Measurements from ENCODE around the gene NDUFB2. TPM values are rescaled to one million over a fixed set of nuclear protein-coding genes. Genes with fewer than 3 reads are reported as not detected.
"Not testable (repeated sequence)": the region's sequence is repeated elsewhere in the genome, so short reads cannot be mapped to it uniquely, and the experiment has no call there.

NDUFB2 gene
- total RNA-seq, 2 experiments from 2014 or later: 198 to 214 TPM

DNA sequence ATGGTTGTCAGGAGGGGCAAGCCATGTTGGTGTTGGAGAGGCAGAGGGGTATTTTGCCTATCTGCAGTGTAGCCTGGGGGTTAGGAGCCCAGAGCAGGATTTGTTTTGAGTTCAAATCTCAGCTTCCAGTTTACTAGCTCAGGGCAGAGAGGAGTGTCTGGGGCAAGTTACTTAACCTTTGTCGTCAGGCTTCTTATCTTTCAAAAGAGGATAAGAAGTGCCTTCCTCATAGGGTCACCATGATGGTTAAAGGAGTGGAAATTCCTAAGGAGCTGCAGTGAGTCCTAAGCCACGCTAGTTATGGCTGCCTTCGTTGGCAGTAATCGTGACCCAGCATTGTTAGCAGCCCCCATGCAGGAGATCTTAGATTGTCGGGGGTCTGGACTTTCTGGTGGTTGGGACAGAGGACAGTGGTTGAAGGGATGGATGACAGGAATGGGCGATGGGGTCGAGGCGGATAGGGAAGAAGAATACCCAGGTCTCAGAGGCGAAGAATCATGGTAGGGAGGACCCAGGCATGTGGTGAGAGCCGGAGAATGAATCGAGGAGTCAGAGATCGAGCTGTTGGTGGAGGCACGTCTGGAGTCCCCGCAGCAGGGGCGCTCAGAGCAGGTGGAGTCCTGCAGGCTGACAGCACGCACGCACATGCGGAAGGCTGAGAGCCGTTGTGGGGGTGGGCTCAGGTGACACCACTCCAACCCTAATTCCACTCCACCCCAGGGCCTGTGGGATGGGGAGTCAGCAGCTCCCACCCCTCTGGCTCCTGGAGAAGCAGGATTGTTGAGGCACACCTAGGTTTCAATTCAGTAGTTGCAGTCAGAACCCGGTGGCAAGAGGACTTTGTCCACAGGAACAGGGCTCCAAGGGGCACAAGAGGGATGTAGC lies 12.2 kb upstream of the NDUFB2 start:
- CTCF ChIA-PET: no interaction called here
- POLR2A ChIA-PET: interaction anchor here (0.6 kb wide), 1 partner anchor 12 kb away, joined by 14 read pairs; no protein-coding TSS in a partner anchor

DNA sequence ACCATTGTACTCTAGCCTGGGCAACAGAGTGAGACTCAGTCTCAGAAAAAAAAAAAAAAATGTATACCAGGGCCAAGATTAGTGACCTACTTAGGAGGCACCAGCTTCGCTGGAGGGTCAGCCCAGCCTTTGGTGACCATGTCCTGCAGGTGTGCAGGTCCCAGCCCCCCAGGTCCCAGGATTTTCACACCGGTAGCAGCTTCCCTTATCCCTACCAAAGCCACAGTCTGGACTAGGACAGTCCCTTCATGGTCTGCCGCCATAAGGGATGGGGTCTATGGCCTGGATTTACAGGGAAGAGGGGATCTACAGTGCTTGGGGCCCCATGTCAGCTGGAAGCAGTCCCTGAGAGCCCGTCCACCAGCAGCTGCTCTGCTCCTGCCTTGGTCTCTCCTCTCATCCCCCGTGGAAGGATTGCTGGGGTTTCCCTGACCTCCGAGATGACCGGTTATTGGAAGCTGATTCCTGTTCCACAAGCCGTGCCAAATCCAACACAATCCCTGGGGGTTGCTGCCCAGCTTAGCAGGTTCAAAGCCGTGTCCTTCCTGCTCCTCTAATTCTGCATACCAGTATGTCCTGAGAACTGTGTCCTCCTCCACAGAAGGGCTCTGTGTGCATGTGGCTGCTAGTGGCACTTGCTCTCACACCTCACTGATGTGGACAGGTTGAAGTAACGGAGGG lies 11.0 kb upstream of the NDUFB2 start:
- CTCF ChIA-PET: interaction anchor here (0.8 to 1.3 kb wide), 2 partner anchors 11 to 12 kb away, joined by 3 to 4 read pairs; partner anchors contain the start of gene NDUFB2
- POLR2A ChIA-PET: no interaction called here

DNA sequence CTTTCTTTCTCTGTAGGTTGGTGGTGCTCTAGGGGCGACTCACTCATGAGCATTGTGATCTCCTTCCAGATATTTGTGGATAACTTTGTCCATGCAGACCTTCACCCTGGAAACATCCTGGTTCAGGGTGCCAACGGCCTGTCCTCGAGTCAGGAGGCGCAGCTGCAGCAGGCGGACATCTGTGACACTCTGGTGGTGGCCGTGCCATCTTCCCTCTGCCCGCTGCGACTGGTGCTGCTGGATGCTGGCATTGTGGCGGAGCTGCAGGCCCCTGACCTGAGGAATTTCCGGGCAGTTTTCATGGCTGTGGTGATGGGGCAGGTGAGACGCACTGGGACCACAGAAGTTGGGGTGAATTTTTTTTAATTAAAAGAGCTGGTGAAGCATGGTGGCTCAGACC lies 9.6 kb upstream of the NDUFB2 start:
- ChIA-PET CTCF (no interaction called here), POLR2A (no interaction called here)

DNA sequence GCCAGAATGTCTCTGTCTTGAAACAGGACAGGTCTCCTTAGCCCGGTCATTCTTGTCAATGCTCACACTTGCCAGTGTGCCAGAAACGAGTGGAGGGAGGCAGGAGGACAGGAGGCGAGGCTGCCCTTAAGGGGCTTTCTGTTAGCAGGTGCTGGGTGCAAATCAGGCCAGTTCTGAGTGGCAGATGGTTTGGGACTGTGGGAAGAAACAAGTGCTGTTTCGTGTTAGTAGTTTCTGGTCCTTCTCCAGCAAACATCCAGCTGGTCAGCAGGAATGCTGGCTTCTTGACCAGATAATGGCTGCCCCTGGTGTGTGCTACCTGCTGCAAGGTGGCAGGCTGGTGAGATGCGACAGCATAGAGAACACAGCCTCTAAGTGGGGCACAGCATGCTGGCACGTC lies 8.2 kb upstream of the NDUFB2 start:
- ChIA-PET POLR2A (no interaction called here), CTCF (no interaction called here)

DNA sequence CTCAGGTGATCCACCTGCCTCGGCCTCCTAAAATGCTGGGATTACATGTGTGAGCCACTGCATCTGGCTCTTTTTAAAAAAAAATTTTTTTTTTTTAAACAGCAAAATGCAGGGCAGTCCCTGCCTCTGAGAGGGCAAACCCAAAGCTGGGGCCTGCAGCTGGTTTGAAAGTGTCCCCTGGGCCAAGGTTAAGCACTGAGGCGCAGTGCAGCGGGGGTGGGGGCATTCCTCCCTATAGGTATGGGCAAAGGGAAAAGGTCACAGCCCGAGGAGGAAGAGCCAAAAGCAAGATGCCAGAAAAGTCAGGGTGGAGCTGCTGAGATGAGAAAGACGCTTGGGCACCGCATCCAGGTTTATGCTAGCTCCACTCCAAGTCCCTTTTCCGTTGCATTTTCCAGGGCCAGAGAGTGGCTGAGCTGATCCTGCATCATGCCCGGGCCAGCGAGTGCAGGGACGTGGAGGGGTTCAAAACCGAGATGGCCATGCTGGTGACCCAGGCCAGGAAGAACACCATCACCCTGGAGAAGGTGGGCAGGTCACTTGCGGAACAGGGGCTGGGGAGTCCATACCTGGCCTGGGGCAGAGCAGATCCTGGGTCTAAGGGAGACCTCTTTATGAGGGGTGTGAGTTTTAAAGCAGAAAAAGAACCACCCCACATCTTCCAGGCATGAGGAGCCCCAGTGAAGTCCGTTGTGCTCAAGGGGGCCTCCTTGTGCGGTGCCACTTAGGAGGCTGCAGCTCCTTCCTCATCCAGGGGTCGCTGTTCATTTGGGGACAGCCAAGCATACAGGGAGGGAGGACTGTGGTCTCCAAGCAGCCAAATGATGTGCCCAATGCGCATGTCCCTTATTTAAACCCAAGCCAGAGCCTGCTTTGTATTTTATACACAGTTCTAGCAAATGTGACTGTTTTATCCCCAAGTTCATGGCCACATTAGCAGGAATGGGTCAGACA lies 7.0 kb upstream of the NDUFB2 start:
- ChIA-PET CTCF (interaction anchor here (0.8 kb wide), 1 partner anchor 13 kb away, joined by 3 read pairs; no protein-coding TSS in a partner anchor), POLR2A (no interaction called here)

GRCh38 chr7:140691376-140692045 lies 5.0 kb upstream of the NDUFB2 start:
- ChIA-PET POLR2A (no interaction called here), CTCF (no interaction called here)

DNA sequence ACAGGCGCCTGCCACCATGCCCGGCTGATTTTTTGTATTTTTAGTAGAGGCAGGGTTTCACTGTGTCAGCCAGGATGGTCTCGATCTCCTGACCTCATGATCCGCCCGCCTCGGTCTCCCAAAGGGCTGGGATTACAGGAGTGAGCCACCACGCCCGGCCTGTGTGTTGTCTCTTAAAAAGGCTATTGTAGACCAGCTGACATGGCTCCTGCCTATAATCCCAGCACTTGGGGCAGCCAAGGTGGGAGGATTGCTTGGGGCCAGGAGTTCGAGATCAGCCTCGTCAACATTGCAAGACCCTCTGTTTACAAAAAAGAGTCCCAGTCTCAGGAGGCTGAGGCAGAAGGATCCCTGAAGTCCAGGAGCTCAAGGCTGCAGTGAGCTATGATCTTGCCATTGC lies 2.7 kb upstream of the NDUFB2 start:
- POLR2A ChIA-PET, CTCF ChIA-PET: not testable (repeated sequence)

DNA sequence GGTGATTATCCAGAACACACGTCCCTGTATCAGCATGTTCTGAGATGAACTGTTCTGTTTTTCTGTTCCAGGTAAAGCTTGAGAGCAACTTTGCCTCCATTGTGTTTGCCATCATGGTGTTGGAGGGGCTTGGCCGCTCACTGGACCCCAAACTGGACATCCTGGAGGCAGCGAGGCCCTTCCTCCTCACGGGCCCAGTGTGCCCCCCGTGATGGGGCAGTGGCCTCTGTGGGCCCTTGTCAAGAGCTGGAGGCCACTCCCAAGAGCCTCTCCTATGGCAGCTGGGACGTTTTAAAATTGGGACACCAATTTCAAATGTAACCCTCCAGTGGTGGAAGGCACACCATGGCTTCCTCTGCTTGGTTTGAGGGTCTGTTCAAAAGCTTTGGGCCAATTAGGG lies 1.9 kb upstream of the NDUFB2 start:
- ChIA-PET CTCF (no interaction called here), POLR2A (no interaction called here)

GRCh38 chr7:140695381-140695780 lies 1.1 kb upstream of the NDUFB2 start:
- CTCF ChIA-PET: no interaction called here
- POLR2A ChIA-PET: interaction anchor here (0.6 kb wide), 1 partner anchor 727 kb away, joined by 4 read pairs; no protein-coding TSS in a partner anchor

DNA sequence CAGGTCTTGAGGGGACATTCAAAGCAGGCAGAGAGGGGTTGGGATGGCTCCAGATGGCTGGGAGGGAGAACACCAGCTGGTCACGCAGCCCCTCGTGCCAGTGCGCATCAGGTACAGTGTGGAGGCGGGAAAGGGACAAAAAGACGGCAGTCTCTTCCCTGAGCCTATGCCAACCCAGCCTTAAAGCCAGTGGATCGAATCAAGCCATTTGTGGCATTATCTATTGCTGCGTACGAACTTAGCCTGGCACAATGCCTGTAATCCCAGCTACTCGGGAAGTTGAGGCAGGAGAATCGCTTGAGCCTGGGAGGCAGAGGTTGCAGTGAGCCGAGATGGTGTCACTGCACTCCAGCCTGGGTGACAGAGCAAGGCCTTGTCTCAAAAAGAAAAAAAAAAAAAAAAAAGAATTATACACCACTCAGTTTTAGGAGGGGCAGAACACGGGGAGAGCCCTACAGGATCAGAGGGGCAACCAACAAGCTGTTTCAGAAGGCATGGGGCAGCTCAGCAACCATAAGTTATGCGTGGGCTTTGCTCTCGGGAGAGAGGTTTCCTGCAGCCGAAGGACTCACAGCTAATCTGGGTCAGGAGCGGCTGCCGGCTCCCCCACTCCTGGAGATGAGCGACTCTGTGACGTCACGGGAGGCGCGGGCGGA lies 356 bp upstream of the NDUFB2 start:
- CTCF ChIA-PET: interaction anchor here (0.6 to 0.9 kb wide), 5 partner anchors 10 to 271 kb away, joined by 3 to 5 read pairs (median 3); no protein-coding TSS in a partner anchor

GRCh38 chr7:140697447-140698143 lies 1.1 kb downstream of the NDUFB2 start:
- CTCF ChIA-PET: interaction anchor here (1.1 kb wide), 1 partner anchor 22 kb away, joined by 3 read pairs; no protein-coding TSS in a partner anchor
- POLR2A ChIA-PET: no interaction called here

More for the DNA sequence above, 356 bp upstream of the NDUFB2 start:
- POLR2A ChIA-PET: interaction anchor here (0.7 to 1.0 kb wide), 2 partner anchors 12 to 22 kb away, joined by 5 to 14 read pairs; no protein-coding TSS in a partner anchor

GRCh38 chr7:140698477-140698876 lies 2.0 kb downstream of the NDUFB2 start:
- CTCF ChIA-PET: interaction anchor here (1.1 kb wide), 1 partner anchor 23 kb away, joined by 3 read pairs; no protein-coding TSS in a partner anchor
- POLR2A ChIA-PET: no interaction called here

- POLR2A ChIA-PET: no interaction called here
- CTCF ChIA-PET: no interaction called here
Measured at GRCh38 chr7:140702774-140703173, 6.3 kb downstream of the NDUFB2 start.

GRCh38 chr7:140704205-140704604 lies 7.7 kb downstream of the NDUFB2 start:
- POLR2A ChIA-PET: no interaction called here
- CTCF ChIA-PET: no interaction called here

- ChIA-PET POLR2A (no interaction called here), CTCF (no interaction called here)
Measured at GRCh38 chr7:140707132-140707531, 10.6 kb downstream of the NDUFB2 start.

DNA sequence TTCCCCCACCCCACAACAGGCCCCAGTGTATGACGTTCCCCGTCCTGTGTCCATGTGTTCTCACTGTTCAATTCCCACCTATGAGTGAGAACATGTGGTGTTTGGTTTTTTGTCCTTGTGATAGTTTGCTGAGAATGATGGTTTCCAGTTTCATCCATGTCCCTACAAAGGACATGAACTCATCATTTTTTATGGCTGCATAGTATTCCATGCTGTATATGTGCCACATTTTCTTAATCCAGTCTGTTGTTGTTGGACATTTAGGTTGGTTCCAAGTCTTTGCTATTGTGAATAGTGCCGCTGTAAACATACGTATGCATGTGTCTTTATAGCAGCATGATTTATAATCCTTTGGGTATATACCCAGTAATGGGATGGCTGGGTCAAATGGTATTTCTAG lies 12.3 kb downstream of the NDUFB2 start:
- CTCF ChIA-PET, POLR2A ChIA-PET: not testable (repeated sequence)

DNA sequence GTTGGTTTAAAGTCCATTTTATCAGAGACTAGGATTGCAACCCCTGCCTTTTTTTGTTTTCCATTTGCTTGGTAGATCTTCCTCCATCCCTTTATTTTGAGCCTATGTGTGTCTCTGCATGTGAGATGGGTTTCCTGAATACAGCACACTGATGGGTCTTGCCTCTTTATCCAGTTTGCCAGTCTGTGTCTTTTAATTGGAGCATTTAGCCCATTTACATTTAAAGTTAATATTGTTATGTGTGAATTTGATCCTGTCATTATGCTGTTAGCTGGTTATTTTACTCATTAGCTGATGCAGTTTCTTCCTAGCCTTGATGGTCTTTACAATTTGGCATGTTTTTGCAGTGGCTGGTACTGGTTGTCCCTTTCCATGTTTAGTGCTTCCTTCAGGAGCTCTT lies 15.9 kb downstream of the NDUFB2 start:
- POLR2A ChIA-PET, CTCF ChIA-PET: not testable (repeated sequence)
